K562 (cell line): ENCODE results near the gene TMC1.

Experiments
- SP1 ChIP-seq: sonication (generic); formaldehyde crosslinking; IDR thresholded peaks from 2 replicates; pipeline ENCODE4 v1.8.1; 2022; ENCODE audit warnings: mild to moderate bottlenecking, missing genetic modification reagents
- TF ChIP-seq, protein P1 (sequence below), 3 experiments: IDR thresholded peaks in 2 of 3; conservative IDR thresholded peaks in 1 of 3; 2 replicates each; pipeline ENCODE4 v1.5.1; 2011 to 2012; ENCODE audit warnings: low read length in 3 of 3, mild to moderate bottlenecking in 3 of 3, control low read depth in 2 of 3, improper control_type of control experiment in 1 of 3, inconsistent platforms in 1 of 3, low read depth in 1 of 3, mixed read lengths in 1 of 3, moderate library complexity in 1 of 3; ENCODE audit not compliant: insufficient read depth in 2 of 3

DNA sequence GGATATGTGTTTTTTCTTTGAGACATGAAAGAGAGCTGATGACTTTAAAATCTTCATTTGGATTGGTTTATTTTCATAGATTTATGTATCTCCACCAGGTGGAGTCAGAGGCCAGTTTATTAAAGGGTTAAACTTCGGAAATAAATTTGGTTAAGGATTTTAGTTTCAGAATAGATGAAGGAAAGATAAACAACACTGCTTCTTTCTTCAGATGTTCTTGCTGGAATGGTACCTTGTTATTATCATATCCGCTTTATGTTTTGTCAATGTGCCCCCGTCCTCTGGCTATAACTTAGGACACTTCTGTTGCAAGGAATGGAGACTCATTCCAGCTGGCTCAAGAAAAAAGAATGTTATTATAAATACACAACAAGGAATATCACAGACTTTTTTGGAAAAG, 350.3 kb downstream of the TMC1 start:
- TF ChIP-seq SP1 = no peak
- TF ChIP-seq, protein P1, sequence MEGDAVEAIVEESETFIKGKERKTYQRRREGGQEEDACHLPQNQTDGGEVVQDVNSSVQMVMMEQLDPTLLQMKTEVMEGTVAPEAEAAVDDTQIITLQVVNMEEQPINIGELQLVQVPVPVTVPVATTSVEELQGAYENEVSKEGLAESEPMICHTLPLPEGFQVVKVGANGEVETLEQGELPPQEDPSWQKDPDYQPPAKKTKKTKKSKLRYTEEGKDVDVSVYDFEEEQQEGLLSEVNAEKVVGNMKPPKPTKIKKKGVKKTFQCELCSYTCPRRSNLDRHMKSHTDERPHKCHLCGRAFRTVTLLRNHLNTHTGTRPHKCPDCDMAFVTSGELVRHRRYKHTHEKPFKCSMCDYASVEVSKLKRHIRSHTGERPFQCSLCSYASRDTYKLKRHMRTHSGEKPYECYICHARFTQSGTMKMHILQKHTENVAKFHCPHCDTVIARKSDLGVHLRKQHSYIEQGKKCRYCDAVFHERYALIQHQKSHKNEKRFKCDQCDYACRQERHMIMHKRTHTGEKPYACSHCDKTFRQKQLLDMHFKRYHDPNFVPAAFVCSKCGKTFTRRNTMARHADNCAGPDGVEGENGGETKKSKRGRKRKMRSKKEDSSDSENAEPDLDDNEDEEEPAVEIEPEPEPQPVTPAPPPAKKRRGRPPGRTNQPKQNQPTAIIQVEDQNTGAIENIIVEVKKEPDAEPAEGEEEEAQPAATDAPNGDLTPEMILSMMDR (IDR thresholded peaks at IDR 0.05 in 2 of 3, conservative IDR thresholded peaks at IDR 0.05 in 1 of 3; ENCODE audit: insufficient read depth in 2 of 3, low read depth in 1 of 3, low read length in 3 of 3) = peak; percentile 21 to 61 (median 34); a peak in 3 of 6 replicates
